Natural killer cell treated with Interleukin-12 subunit alpha and Interleukin-12 subunit beta and Interleukin-15 and Interleukin-18, amount 100 ng/mL, for 72 hours (primary cell): Measurements from ENCODE around the gene GNAI3. TPM values are rescaled to one million over a fixed set of nuclear protein-coding genes. Genes with fewer than 3 reads are reported as not detected.

Experiments used
- ATAC-seq, 2 donors: fragments of 150-1000 bp; cut with Tn5 transposase in 1 of 2; sonication (Bioruptor Pico), chemical (Tn5 transposase) in 1 of 2; 2 replicates each; pipeline ENCODE4 v1.10.0; 2021
- DNase-seq: peaks from one replicate; pipeline ENCODE4 v3.0.0; 2022; ENCODE audit warnings: low spot score
- H3K27ac Mint-ChIP-seq, 2 donors: 1 replicate in 1 of 2; 2 replicates in 1 of 2; pipeline ENCODE4 v1.8.0; 2022; ENCODE audit warnings: mixed read lengths in 2 of 2, mild to moderate bottlenecking in 1 of 2, moderate library complexity in 1 of 2
- H3K27me3 Mint-ChIP-seq, 2 donors: 1 replicate in 1 of 2; 2 replicates in 1 of 2; pipeline ENCODE4 v1.8.0; 2022; ENCODE audit warnings: mixed read lengths in 2 of 2
- H3K36me3 Mint-ChIP-seq: one replicate; pipeline ENCODE4 v1.8.0; 2022; ENCODE audit warnings: mixed read lengths
- H3K4me1 Mint-ChIP-seq, 2 donors: 1 replicate in 1 of 2; 2 replicates in 1 of 2; pipeline ENCODE4 v1.8.0; 2022; ENCODE audit warnings: low read depth in 2 of 2, mixed read lengths in 2 of 2, mild to moderate bottlenecking in 1 of 2
- H3K4me3 Mint-ChIP-seq: one replicate; pipeline ENCODE4 v1.8.0; 2022; ENCODE audit warnings: mixed read lengths
- H3K9me3 Mint-ChIP-seq: 2 replicates; pipeline ENCODE4 v1.8.0; 2022; ENCODE audit warnings: mixed read lengths
- total RNA-seq, 2 donors: library from RNA; stranded (reverse); gene quantifications; one replicate each; pipeline ENCODE4 v1.2.3, GENCODE V29; 2022

GNAI3 gene
- total RNA-seq = 1 to 10 TPM; 8.9 to 10.0 TPM

DNA sequence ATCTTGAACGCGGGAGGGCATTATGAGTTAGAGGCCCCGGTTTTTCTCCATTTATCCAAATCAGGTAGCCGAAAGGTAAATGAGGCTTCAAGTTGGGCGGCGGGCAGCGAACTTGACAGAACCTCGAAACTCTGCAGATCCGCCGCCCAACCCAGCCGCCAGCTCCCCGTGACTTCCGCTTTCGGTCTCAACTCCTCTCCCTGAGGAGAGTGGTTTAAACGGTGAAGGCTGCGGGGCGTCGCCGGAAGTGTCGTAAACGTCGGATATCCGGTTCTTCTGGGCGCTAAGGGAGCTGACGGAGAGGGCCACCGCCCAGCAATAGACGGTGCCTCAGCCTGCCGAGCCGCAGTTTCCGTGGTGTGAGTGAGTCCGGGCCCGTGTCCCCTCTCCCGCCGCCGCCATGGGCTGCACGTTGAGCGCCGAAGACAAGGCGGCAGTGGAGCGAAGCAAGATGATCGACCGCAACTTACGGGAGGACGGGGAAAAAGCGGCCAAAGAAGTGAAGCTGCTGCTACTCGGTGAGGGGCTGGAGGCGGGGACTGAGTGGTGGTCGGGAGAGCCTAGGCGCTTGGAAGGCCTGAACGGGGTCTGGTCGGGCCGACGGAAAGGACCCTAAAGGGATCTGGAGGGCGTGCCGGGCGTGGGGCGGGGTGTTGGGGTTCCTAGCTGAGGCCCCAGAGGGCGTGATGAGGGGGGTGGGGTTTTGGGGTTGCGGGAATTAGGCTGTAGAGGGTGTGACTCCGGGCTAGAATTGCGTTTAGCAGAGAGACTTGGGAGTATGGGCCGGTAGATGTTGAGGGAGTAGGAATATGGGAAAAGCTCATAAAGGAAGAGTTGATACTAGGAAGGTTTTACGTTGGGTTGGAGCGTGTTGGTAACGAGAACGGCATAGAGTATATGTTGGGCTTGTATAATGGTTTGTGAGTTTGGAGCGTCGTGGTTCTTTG is at the start of gene GNAI3:
GNAI3 (plus strand) TSS at position 295 of the 947 bp plus-strand sequence; CDS start at position 401, 106 bp downstream.
- Mint-ChIP-seq H3K9me3 (no peaks in the 10 kb centered on the region), H3K4me3 (peak within 1 kb of the TSS; percentile 97), H3K4me1 (peaks cover 31 to 40% of the 10 kb centered on the region in 2 donors), H3K36me3 (peaks cover 9% of the 10 kb centered on the region), H3K27me3 (no peaks in the 10 kb centered on the region), H3K27ac (peak within 1 kb of the TSS; percentile 91 to 98)
- peak; percentile 99 for ATAC-seq
- peak; percentile 97 for DNase-seq

DNA sequence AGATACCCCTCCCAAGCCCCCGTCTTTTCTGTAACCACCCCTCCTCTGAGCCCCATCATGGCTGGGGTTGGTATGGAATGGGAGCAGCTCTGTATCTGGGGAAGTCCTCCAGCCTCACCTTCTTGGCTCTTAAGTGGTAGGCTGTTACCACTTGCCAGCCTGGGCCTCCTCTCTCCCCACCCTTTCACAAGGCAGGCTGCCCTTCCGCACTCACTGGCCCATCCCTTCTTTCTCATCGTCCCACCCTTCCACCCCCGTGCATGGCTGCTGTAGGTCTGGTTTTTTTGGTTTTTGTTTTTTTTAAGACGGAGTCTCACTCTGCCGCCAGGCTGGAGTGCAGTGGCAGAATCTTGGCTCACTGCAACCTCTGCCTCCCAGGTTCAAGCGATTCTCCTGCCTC is 49.3 kb upstream of the GNAI3 start:
- H3K4me1 Mint-ChIP-seq = peaks cover 38 to 57% of the 10 kb centered on the region in 2 donors
- DNase-seq (no peak), ATAC-seq (no peak)
- no peaks in the 10 kb centered on the region for H3K27me3 Mint-ChIP-seq
- H3K27ac Mint-ChIP-seq = peak overlapping the region in 1 of 2 donors; percentile 28
- peaks cover 7% of the 10 kb centered on the region for H3K36me3 Mint-ChIP-seq
- no peaks in the 10 kb centered on the region for H3K9me3 Mint-ChIP-seq
- H3K4me3 Mint-ChIP-seq = no peak overlapping the region

DNA sequence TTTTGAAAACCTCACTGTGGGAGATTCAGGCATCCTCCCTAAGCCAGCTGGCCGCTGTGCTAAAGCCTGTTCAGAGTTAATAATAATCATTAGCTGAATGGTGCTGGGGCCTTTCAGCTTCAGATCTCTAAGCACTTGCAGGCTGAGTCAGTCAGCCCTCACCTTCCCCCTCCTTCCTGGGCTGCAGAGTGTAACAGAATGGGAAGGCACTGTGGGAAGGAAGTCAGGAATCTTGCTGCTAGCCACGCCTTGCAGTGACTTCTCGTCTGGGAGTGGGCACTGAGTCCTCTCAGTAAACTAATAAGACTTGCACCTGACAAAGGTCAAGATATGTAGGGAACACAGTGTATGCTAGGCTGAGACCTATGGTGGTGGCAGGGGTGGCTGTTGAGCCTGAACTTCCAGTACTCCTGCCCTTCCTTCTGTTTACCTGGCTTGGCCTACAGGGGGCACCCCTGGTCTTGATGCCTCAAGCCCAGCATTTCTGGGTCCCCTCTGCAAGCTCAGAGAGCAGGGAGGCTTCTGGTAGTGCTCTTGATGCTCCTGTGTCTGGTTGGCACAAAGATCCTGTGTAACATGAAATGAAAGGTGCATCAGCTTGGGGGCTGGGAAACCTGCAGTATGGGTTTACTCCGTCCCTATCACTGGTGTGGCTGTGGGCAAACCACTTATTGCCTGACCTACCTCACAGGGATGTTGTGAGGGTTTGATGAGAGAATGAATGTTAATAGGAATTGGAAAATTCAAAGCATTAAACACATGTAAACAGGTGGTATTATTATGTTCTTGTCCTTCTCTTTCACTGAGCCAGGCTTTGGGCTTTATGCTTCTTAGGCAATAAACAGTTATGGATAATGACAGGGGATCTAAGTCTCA is 48.5 kb upstream of the GNAI3 start:
- DNase-seq (no peak), ATAC-seq (no peak)
- Mint-ChIP-seq H3K27me3 (no peaks in the 10 kb centered on the region), H3K4me3 (no peak overlapping the region), H3K27ac (peak overlapping the region; percentile 28 to 53), H3K36me3 (peaks cover 7% of the 10 kb centered on the region), H3K4me1 (peaks cover 36 to 59% of the 10 kb centered on the region in 2 donors), H3K9me3 (no peaks in the 10 kb centered on the region)

DNA sequence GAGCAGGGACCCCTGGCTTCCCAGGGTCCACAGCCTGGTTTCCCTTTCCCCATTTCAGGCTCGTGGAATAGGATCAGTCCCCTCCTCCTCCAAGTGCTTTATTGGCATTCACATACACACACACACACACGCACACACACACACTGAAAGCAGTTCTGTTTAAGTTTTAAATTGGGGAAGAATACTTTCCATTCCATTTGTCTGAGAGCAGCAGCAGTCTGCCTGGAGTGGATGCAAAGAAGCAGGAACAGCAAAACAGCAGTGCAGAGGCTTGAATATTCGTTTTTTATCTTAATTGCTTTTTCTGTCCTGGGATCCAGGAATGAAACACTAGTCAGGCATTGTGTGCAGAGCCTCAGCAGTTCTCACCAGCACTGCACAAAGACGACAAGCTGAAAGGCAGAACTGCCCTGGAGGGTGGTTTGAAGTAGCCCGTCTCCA is 47.5 kb upstream of the GNAI3 start:
- peak overlapping the region in 1 of 2 donors; percentile 53 for H3K27ac Mint-ChIP-seq
- ATAC-seq (no peak), DNase-seq (no peak)
- peaks cover 6% of the 10 kb centered on the region for H3K36me3 Mint-ChIP-seq
- no peaks in the 10 kb centered on the region for H3K9me3 Mint-ChIP-seq
- peaks cover 32 to 57% of the 10 kb centered on the region in 2 donors for H3K4me1 Mint-ChIP-seq
- H3K4me3 Mint-ChIP-seq = no peak overlapping the region
- no peaks in the 10 kb centered on the region for H3K27me3 Mint-ChIP-seq

DNA sequence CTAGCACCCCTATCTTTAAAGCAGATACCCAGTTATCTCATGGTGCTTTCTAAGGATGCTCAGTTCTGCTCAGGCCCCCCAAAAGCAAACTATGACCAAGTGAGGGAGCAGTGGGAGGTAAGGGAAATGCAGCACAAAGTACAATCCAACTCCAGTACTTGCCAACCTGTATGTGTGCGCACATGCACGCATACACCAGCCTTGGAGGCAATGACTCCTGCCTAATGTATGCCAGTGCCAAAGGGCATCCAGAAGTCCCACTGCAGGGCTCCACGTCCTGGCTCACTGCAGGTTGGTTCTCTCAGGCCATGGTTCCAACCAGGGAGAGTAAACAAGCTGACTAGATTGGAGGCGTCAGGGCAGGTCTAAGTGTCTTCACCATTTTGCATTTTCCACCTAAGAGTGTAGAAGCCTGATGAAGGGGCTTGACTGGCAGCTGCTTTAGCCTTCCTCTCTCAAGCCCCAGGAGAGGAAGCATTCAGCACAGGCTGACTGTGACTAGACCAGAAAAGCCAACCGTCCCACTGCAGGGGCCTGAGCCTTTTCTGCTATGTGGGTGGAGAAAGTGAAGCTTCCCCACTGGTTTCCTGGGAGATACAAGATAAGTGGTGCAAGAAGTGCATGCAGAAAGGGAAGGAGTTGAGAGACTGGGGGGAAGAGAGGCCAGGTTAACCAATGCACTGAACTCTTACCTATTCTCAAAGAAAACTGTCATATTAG is 46.6 kb upstream of the GNAI3 start:
- Mint-ChIP-seq H3K9me3 (no peaks in the 10 kb centered on the region), H3K4me3 (peak overlapping the region; percentile 30), H3K36me3 (no peaks in the 10 kb centered on the region), H3K4me1 (peaks cover 30 to 55% of the 10 kb centered on the region in 2 donors), H3K27ac (peak overlapping the region in 1 of 2 donors; percentile 14), H3K27me3 (no peaks in the 10 kb centered on the region)
- peak in 1 of 2 donors; percentile 3 for ATAC-seq
- no peak for DNase-seq

DNA sequence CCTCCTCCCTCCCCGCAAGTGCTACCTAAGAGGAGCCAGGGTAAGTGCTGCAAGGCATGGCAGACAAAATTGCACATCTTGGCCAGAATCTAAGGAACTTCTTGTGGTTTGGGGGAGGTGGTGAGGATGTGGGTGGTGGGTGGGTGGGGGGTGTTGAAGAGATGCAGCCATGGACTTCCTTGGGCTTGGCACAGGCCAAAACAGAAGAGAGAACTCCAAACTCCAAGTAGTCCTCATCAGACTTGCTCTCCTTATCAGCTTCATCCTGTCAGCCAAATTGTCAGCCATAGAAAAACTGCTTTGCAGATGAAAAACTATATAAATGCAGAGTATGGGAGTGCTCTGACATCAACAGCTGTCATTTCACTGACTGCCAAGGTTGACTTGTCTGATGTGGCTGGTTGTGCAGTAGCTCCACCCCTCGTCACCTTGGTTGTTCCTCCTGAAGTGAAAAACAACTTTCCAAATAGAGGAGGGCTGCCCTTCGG is 46.0 kb upstream of the GNAI3 start:
- no peaks in the 10 kb centered on the region for H3K9me3 Mint-ChIP-seq
- peak overlapping the region; percentile 30 for H3K4me3 Mint-ChIP-seq
- peak; percentile 25 to 57 for ATAC-seq
- H3K27ac Mint-ChIP-seq = peak overlapping the region in 1 of 2 donors; percentile 12
- DNase-seq = no peak
- peaks cover 30 to 55% of the 10 kb centered on the region in 2 donors for H3K4me1 Mint-ChIP-seq
- no peaks in the 10 kb centered on the region for H3K36me3 Mint-ChIP-seq
- H3K27me3 Mint-ChIP-seq = no peaks in the 10 kb centered on the region

DNA sequence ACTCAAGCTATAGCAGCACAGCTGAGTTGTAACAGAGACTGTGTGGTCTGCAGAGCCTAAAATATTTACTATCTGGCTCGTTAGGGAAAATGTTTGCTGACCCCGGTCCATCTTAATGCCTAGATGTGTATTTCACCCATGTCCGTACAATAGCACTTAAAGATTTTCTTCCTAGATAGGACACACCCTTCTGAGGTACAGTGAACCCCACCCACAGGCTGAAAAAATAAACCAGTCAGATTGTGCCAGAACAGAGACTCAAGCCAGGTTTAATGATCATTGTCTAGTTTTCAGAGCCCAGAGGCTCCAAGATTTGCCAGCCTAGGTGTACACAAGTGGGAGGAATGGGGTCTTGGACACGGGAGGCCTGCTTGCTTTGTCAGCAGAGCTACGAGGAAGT is 44.5 kb upstream of the GNAI3 start:
- no peaks in the 10 kb centered on the region for H3K36me3 Mint-ChIP-seq
- no peak for ATAC-seq
- H3K4me1 Mint-ChIP-seq = peaks cover 41 to 68% of the 10 kb centered on the region in 2 donors
- H3K27me3 Mint-ChIP-seq = no peaks in the 10 kb centered on the region
- H3K27ac Mint-ChIP-seq = peak overlapping the region in 1 of 2 donors; percentile 45
- no peak for DNase-seq
- no peak overlapping the region for H3K4me3 Mint-ChIP-seq
- H3K9me3 Mint-ChIP-seq = no peaks in the 10 kb centered on the region

DNA sequence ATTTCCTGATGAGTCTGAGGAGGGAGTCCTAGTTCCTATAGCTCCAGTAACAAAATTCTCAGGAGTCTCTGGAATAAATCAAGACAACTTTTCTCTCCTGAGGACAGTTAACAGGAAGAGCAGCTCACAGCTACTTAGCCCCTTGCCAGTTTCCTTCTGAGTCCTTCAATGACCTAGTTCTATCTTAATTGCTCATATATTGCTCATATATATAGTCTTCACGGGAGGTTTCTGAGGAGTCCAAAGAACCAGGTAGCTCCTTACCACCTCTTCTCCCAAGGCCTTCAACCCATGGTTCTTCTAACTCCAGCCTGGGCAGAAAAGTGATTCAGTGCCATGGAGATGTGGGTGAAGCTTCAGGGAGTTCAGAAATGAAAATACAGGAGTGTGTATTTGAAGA is 43.4 kb upstream of the GNAI3 start:
- H3K9me3 Mint-ChIP-seq = no peaks in the 10 kb centered on the region
- no peak for DNase-seq
- H3K27me3 Mint-ChIP-seq = no peaks in the 10 kb centered on the region
- peak overlapping the region in 1 of 2 donors; percentile 45 for H3K27ac Mint-ChIP-seq
- H3K4me1 Mint-ChIP-seq = peaks cover 43 to 64% of the 10 kb centered on the region in 2 donors
- ATAC-seq = no peak
- no peaks in the 10 kb centered on the region for H3K36me3 Mint-ChIP-seq
- no peak overlapping the region for H3K4me3 Mint-ChIP-seq

DNA sequence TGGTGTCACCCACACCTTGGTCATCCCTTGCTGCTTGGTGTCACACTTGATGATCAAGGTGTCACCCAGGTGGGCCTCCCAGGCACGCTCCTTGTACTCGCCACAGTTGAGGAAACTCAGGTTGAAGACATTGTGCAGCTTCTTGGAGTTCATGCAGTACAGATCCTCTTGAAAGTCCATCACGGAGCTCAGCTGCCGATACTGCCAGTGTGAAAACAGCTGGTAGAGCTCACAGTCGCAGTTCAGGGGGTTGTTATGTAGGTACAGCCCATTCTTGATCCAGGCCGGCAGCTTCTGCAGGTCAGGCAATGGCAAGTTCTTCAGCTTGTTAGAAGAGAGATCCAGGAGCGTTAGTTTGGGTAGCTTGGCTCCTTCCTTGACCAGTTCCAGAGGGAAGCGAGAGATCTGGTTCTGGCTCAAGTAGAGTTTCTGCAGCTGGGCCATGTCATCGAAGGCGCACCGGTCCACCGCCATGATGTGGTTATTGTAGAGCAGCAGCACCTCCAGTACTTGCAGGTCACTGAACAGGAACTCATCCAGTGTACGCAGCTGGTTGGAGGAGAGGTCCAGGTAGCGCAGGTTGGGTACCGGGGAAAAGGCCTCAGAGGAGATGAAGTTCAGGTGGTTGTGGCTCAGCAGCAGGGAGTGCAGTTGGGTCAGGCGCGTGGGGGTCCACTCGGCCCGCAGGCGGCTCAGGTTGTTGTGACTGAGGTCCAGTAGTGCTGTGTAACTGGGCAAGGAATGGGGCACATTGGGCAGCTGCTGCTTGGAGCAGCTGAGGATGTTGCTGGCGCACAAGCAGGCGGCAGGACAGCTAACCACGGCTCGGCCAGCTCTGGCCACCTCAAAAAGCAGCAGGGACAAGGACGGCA is 40.2 kb upstream of the GNAI3 start:
- H3K27ac Mint-ChIP-seq = peak overlapping the region in 1 of 2 donors; percentile 67

DNA sequence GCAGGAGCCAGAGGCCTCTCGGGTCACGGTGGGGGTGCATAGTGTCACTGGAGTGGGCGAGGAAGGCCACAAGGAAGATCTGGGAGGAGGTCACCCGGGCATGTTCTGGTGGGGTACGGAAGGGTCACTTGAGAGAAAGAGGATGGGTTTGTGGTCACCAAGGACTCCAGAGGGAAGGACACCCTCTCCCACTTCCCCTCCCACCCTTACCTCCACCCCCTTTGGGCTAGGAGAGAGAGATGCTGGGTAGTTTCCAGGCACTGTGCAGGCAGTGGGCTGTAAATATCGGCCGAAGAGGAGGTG is 39.6 kb upstream of the GNAI3 start:
- peaks cover 34 to 38% of the 10 kb centered on the region in 2 donors for H3K4me1 Mint-ChIP-seq
- H3K27ac Mint-ChIP-seq = peak overlapping the region in 1 of 2 donors; percentile 67
- no peak for DNase-seq
- no peaks in the 10 kb centered on the region for H3K9me3 Mint-ChIP-seq
- no peaks in the 10 kb centered on the region for H3K36me3 Mint-ChIP-seq
- peak overlapping the region; percentile 82 for H3K4me3 Mint-ChIP-seq
- peaks cover 0 to 7% of the 10 kb centered on the region in 2 donors for H3K27me3 Mint-ChIP-seq
- ATAC-seq = no peak

More for the DNA sequence above, 40.2 kb upstream of the GNAI3 start:
- Mint-ChIP-seq H3K4me3 (peak overlapping the region; percentile 82), H3K9me3 (no peaks in the 10 kb centered on the region), H3K4me1 (peaks cover 34 to 38% of the 10 kb centered on the region in 2 donors), H3K36me3 (no peaks in the 10 kb centered on the region), H3K27me3 (peaks cover 0 to 7% of the 10 kb centered on the region in 2 donors)
- no peak for ATAC-seq
- DNase-seq = no peak

DNA sequence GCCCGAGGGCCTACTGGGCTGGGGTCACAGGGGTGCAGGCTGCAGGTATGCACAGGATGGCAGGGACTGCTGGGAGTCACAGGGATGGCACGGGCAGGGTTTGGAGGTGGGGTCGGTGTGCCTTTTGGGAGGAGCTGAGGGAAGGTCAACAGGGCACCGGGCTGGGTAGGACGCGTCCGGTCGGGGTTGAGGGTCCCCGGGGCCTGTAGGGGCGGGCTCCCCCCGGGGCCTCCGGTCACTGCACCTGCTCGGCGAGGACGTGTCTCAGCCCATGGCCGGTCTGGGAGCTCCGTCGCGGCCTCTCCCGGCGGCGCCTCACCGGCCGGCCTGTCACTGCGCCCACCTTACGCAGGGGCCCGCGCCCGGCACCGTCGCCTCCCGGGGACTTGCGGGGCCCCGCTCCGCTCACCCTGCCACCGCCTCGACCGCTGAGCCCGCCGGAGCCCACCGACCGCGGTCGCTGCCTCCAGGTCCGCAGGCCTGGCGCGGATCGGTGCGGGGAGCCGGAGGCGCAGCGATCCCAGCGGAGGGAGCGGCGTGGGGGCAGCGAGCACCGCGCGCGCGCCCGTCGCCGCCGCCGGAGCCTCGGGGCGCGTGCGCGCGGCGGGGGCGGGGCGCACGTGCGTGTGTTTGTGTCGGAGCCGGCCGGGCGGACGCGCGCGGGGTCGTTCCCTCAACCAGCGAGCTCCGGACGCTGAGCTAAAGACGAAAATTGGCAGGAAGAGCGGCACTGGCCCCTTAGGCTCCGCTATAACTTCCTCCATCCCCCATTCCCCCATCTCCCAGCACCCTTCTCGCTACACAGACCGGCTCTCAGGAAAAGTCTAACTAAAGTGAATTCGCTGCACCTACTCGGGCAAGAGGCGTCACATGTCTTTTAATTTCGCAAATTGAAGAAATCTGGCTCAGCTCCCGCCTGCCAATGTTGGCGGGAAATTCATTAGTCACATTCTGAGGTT is 39.0 kb upstream of the GNAI3 start, which contains the start of gene AMIGO1:
AMIGO1 (minus strand) TSS at position 552 of the 959 bp plus-strand sequence. CDS start 815 bp downstream, outside the sequence.
- H3K4me3 Mint-ChIP-seq = peak within 1 kb of the TSS; percentile 86
- peaks cover 34% of the 10 kb centered on the region in 2 donors for H3K4me1 Mint-ChIP-seq
- H3K9me3 Mint-ChIP-seq = no peaks in the 10 kb centered on the region

More for the DNA sequence above, 39.0 kb upstream of the GNAI3 start, which contains the start of gene AMIGO1:
- Mint-ChIP-seq H3K36me3 (no peaks in the 10 kb centered on the region), H3K27ac (peak within 1 kb of the TSS in 1 of 2 donors; percentile 67), H3K27me3 (peaks cover 0 to 7% of the 10 kb centered on the region in 2 donors)
- ATAC-seq (peak; percentile 79 to 84), DNase-seq (peak; percentile 75)
